GM23338 (cell line): ENCODE measurements around the gene ANTXR2. TPM values are rescaled to one million over a fixed set of nuclear protein-coding genes. Genes with fewer than 3 reads are reported as not detected.

ENCODE experiments used
- ATAC-seq: fragments of 200-7000 bp; cut with Tn5 transposase; 3 replicates; pipeline ENCODE4 v1.9.1; 2020
- DNase-seq: peaks from one replicate; pipeline ENCODE4 v3.0.0-alpha.2; 2015; ENCODE audit warnings: low spot score
- H2AFZ ChIP-seq: fragments of 200-600 bp; sonication (generic); 2 replicates; pipeline ENCODE4 v1.8.0; 2016; ENCODE audit warnings: antibody characterized with exemption, mild to moderate bottlenecking, moderate library complexity
- H3F3A ChIP-seq: fragments of 200-600 bp; sonication (generic); replicated peaks from 2 replicates; pipeline ENCODE4 v1.8.0; 2017; ENCODE audit warnings: antibody characterized with exemption, mixed run types, low read depth
- H3K27ac ChIP-seq: fragments of 200-600 bp; sonication (generic); 2 replicates; pipeline ENCODE4 v1.6.1; 2016; ENCODE audit warnings: low read depth
- H3K27me3 ChIP-seq: fragments of 200-600 bp; sonication (generic); 2 replicates; pipeline ENCODE4 v1.8.0; 2016; ENCODE audit warnings: mild to moderate bottlenecking, mixed run types, moderate library complexity; ENCODE audit not compliant: insufficient read depth
- H3K36me3 ChIP-seq: fragments of 200-600 bp; sonication (generic); 2 replicates; pipeline ENCODE4 v1.8.0; 2016; ENCODE audit warnings: mild to moderate bottlenecking; ENCODE audit not compliant: insufficient read depth
- H3K4me1 ChIP-seq: fragments of 200-600 bp; sonication (generic); 2 replicates; pipeline ENCODE4 v1.8.0; 2016; ENCODE audit warnings: mild to moderate bottlenecking, moderate library complexity; ENCODE audit not compliant: insufficient read depth
- H3K4me2 ChIP-seq: fragments of 200-600 bp; sonication (generic); 2 replicates; pipeline ENCODE4 v1.7.1; 2017; ENCODE audit warnings: mixed run types
- H3K4me3 ChIP-seq: fragments of 200-600 bp; sonication (generic); 2 replicates; pipeline ENCODE4 v1.6.1; 2016; ENCODE audit warnings: mixed run types
- H3K79me2 ChIP-seq: fragments of 200-600 bp; sonication (generic); replicated peaks from 2 replicates; pipeline ENCODE4 v1.8.0; 2017; ENCODE audit warnings: mild to moderate bottlenecking; ENCODE audit not compliant: insufficient read depth
- H3K9me2 ChIP-seq: fragments of 200-600 bp; sonication (generic); 2 replicates; pipeline ENCODE4 v1.8.0; 2017; ENCODE audit not compliant: insufficient read depth
- H4K20me1 ChIP-seq: fragments of 200-600 bp; sonication (generic); replicated peaks from 2 replicates; pipeline ENCODE4 v1.8.0; 2017; ENCODE audit warnings: mild to moderate bottlenecking; ENCODE audit not compliant: insufficient read depth
- H3K27ac Mint-ChIP-seq: 2 replicates; pipeline ENCODE4 v1.8.0; 2020; ENCODE audit warnings: inconsistent platforms, mild to moderate bottlenecking, moderate library complexity, mixed read lengths
- H3K27me3 Mint-ChIP-seq: 3 replicates; pipeline ENCODE4 v1.8.0; 2022; ENCODE audit warnings: low read depth, mild to moderate bottlenecking, moderate library complexity, mixed read lengths, inconsistent platforms; ENCODE audit not compliant: insufficient read depth, poor library complexity
- H3K36me3 Mint-ChIP-seq: 3 replicates; pipeline ENCODE4 v1.8.0; 2021; ENCODE audit warnings: low read depth, mild to moderate bottlenecking, inconsistent platforms, moderate library complexity, mixed read lengths
- H3K4me1 Mint-ChIP-seq: 3 replicates; pipeline ENCODE4 v1.8.0; 2020; ENCODE audit warnings: mild to moderate bottlenecking, inconsistent platforms, mixed read lengths
- H3K4me3 Mint-ChIP-seq: 3 replicates; pipeline ENCODE4 v1.8.0; 2021; ENCODE audit warnings: moderate library complexity, mild to moderate bottlenecking, inconsistent platforms, mixed read lengths
- H3K9me3 Mint-ChIP-seq: 3 replicates; pipeline ENCODE4 v1.8.0; 2020; ENCODE audit warnings: moderate library complexity, mild to moderate bottlenecking, inconsistent platforms, mixed read lengths
- CREB1 ChIP-seq: fragments of 250-450 bp; sonication (Bioruptor Pico); IDR thresholded peaks from 2 replicates; pipeline ENCODE4 v1.5.0; 2020; ENCODE audit warnings: low read depth, mild to moderate bottlenecking, moderate library complexity
- EZH2 ChIP-seq: fragments of 200-600 bp; sonication (generic); IDR thresholded peaks from one replicate; pipeline ENCODE4 v1.8.0; 2017; ENCODE audit warnings: antibody characterized with exemption, mild to moderate bottlenecking, low read depth; ENCODE audit not compliant: unreplicated experiment
- EZH2phosphoT487 ChIP-seq: fragments of 200-600 bp; sonication (generic); IDR thresholded peaks from one replicate; pipeline ENCODE4 v1.8.1; 2018; ENCODE audit warnings: antibody characterized with exemption; ENCODE audit not compliant: unreplicated experiment
- NANOG ChIP-seq: IDR thresholded peaks from 2 replicates; pipeline ENCODE4 v1.6.1; 2016; ENCODE audit warnings: antibody characterized with exemption, borderline replicate concordance
- POLR2AphosphoS5 ChIP-seq: IDR thresholded peaks from 2 replicates; pipeline ENCODE4 v1.6.1; 2016; ENCODE audit warnings: antibody characterized with exemption, low read depth
- STAT1 ChIP-seq: IDR thresholded peaks from one replicate; pipeline ENCODE4 v1.6.1; 2016; ENCODE audit warnings: antibody characterized with exemption; ENCODE audit not compliant: unreplicated experiment
- ZNF114 ChIP-seq: fragments of 250-450 bp; sonication (Bioruptor Pico); IDR thresholded peaks from 2 replicates; pipeline ENCODE4 v1.5.0; 2020; ENCODE audit warnings: mild to moderate bottlenecking, moderate library complexity
- ZNF331 ChIP-seq: fragments of 250-450 bp; sonication (Bioruptor Pico); IDR thresholded peaks from 2 replicates; pipeline ENCODE4 v1.5.0; 2020; ENCODE audit warnings: low read depth, mild to moderate bottlenecking, moderate library complexity
- polyA plus RNA-seq: library from polyadenylated mRNA; unstranded; fragments of >200 nt; fragmentation: Nextera tagmentation; extraction: Ambion mirVana; gene quantifications from 2 replicates; pipeline ENCODE4 v1.2.1, GENCODE V29; 2016
- total RNA-seq: library from RNA; depleted of rRNA; stranded (reverse); fragments of >200 nt; shearing (Covaris generic); gene quantifications from 2 replicates; pipeline ENCODE4 v1.2.3, GENCODE V29; 2014
- TF ChIP-seq, protein P1 (sequence below): IDR thresholded peaks from 2 replicates; pipeline ENCODE4 v1.6.1; 2016; ENCODE audit warnings: antibody characterized with exemption
- TF ChIP-seq, protein P2 (sequence below), 2 experiments: fragments of 200-600 bp in 1 of 2; sonication (generic) in 1 of 2; conservative IDR thresholded peaks; 2 replicates each; pipeline versions ENCODE4 v1.5.1 to v1.6.1; 2016 to 2017; ENCODE audit warnings: antibody characterized with exemption in 2 of 2, low read depth in 2 of 2, mild to moderate bottlenecking in 2 of 2, moderate library complexity in 1 of 2
- TF ChIP-seq, protein P3 (sequence below): fragments of 250-450 bp; sonication (Bioruptor Pico); IDR thresholded peaks from 2 replicates; pipeline ENCODE4 v1.5.0; 2020; ENCODE audit warnings: mild to moderate bottlenecking, moderate library complexity

The ANTXR2 gene
- total and polyA plus RNA-seq, 2 experiments from 2014 or later = 2.0 to 5.3 TPM

DNA sequence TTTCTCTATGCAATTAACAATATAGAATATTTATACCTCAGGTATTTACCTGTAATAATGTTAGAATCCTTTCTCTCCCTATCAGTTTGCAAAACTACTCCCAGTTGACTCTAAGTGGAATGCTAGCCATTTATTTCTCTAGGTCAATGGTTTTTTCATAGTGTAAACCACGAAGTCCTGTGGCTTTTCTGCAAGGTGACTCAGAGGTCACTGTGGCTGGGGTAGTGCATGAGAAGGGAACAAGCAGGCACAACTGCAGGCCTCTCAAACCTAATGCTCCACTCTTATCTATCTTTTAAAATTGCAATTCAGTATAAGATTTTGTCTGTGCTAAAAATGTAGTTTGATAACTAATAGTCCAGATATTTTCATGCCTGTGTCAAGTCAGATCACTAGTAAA, 159.4 kb downstream of the ANTXR2 start:
- Histone ChIP-seq H3K27ac (no peak overlapping the region), H3K9me2 (no peaks in the 10 kb centered on the region), H3K27me3 (no peaks in the 10 kb centered on the region), H3K36me3 (no peaks in the 10 kb centered on the region), H3K4me3 (no peak overlapping the region), H3K4me2 (no peak overlapping the region), H3F3A (no peaks in the 10 kb centered on the region), H2AFZ (no peak overlapping the region), H3K79me2 (no peaks in the 10 kb centered on the region), H4K20me1 (no peaks in the 10 kb centered on the region), H3K4me1 (no peaks in the 10 kb centered on the region)
- Mint-ChIP-seq H3K4me3 (no peak overlapping the region), H3K27me3 (peaks cover 4% of the 10 kb centered on the region), H3K4me1 (peaks cover 2% of the 10 kb centered on the region; the same call in 2 of the 3 replicates), H3K36me3 (no peaks in the 10 kb centered on the region), H3K9me3 (no peaks in the 10 kb centered on the region), H3K27ac (no peak overlapping the region)
- DNase-seq = no peak
- TF ChIP-seq STAT1 (no peak), EZH2phosphoT487 (no peak), EZH2 (no peak), CREB1 (CRISPR knock-in tag) (no peak), ZNF331 (CRISPR knock-in tag) (no peak)
- no peak for ATAC-seq

DNA sequence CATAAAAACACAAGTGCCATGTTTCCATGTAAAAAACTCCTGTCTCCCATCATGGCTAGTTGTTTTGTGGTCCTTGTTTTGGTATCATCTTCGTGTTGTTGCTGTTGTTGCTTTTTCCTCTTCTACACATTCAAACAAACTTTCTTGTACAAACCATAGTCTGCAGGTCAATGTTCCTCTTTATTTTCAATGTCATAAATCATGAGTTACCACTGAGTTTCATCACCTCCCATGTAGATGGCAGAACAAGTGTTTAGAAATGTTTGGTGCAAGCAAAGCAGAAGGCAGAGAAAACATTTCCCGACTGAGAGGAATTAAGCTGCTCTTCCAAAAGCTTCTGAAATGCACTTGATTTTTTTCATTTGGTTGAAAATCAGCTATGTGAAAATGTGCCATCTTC, 166.0 kb downstream of the ANTXR2 start:
- H3K4me2 ChIP-seq = no peak overlapping the region
- Mint-ChIP-seq H3K9me3 (no peaks in the 10 kb centered on the region), H3K27ac (no peak overlapping the region), H3K4me1 (no peaks in the 10 kb centered on the region), H3K4me3 (no peak overlapping the region), H3K27me3 (no peaks in the 10 kb centered on the region), H3K36me3 (no peaks in the 10 kb centered on the region)
- DNase-seq = no peak
- H3K4me3 ChIP-seq = no peak overlapping the region
- no peaks in the 10 kb centered on the region for H3K9me2 ChIP-seq
- no peaks in the 10 kb centered on the region for H3K36me3 ChIP-seq
- H4K20me1 ChIP-seq = no peaks in the 10 kb centered on the region
- no peaks in the 10 kb centered on the region for H3K79me2 ChIP-seq
- no peaks in the 10 kb centered on the region for H3F3A ChIP-seq
- H3K27ac ChIP-seq = no peak overlapping the region
- no peak for ATAC-seq
- H3K27me3 ChIP-seq = no peaks in the 10 kb centered on the region
- no peaks in the 10 kb centered on the region for H3K4me1 ChIP-seq
- no peak overlapping the region for H2AFZ ChIP-seq
- TF ChIP-seq, protein P1, sequence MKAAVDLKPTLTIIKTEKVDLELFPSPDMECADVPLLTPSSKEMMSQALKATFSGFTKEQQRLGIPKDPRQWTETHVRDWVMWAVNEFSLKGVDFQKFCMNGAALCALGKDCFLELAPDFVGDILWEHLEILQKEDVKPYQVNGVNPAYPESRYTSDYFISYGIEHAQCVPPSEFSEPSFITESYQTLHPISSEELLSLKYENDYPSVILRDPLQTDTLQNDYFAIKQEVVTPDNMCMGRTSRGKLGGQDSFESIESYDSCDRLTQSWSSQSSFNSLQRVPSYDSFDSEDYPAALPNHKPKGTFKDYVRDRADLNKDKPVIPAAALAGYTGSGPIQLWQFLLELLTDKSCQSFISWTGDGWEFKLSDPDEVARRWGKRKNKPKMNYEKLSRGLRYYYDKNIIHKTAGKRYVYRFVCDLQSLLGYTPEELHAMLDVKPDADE = no peak
- TF ChIP-seq STAT1 = no peak
- TF ChIP-seq NANOG = no peak
- no peak for TF ChIP-seq ZNF114
- TF ChIP-seq, protein P2, sequence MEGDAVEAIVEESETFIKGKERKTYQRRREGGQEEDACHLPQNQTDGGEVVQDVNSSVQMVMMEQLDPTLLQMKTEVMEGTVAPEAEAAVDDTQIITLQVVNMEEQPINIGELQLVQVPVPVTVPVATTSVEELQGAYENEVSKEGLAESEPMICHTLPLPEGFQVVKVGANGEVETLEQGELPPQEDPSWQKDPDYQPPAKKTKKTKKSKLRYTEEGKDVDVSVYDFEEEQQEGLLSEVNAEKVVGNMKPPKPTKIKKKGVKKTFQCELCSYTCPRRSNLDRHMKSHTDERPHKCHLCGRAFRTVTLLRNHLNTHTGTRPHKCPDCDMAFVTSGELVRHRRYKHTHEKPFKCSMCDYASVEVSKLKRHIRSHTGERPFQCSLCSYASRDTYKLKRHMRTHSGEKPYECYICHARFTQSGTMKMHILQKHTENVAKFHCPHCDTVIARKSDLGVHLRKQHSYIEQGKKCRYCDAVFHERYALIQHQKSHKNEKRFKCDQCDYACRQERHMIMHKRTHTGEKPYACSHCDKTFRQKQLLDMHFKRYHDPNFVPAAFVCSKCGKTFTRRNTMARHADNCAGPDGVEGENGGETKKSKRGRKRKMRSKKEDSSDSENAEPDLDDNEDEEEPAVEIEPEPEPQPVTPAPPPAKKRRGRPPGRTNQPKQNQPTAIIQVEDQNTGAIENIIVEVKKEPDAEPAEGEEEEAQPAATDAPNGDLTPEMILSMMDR (conservative IDR thresholded peaks at IDR 0.05; ENCODE audit: low read depth in 2 of 2) = no peak
- TF ChIP-seq, protein P3, sequence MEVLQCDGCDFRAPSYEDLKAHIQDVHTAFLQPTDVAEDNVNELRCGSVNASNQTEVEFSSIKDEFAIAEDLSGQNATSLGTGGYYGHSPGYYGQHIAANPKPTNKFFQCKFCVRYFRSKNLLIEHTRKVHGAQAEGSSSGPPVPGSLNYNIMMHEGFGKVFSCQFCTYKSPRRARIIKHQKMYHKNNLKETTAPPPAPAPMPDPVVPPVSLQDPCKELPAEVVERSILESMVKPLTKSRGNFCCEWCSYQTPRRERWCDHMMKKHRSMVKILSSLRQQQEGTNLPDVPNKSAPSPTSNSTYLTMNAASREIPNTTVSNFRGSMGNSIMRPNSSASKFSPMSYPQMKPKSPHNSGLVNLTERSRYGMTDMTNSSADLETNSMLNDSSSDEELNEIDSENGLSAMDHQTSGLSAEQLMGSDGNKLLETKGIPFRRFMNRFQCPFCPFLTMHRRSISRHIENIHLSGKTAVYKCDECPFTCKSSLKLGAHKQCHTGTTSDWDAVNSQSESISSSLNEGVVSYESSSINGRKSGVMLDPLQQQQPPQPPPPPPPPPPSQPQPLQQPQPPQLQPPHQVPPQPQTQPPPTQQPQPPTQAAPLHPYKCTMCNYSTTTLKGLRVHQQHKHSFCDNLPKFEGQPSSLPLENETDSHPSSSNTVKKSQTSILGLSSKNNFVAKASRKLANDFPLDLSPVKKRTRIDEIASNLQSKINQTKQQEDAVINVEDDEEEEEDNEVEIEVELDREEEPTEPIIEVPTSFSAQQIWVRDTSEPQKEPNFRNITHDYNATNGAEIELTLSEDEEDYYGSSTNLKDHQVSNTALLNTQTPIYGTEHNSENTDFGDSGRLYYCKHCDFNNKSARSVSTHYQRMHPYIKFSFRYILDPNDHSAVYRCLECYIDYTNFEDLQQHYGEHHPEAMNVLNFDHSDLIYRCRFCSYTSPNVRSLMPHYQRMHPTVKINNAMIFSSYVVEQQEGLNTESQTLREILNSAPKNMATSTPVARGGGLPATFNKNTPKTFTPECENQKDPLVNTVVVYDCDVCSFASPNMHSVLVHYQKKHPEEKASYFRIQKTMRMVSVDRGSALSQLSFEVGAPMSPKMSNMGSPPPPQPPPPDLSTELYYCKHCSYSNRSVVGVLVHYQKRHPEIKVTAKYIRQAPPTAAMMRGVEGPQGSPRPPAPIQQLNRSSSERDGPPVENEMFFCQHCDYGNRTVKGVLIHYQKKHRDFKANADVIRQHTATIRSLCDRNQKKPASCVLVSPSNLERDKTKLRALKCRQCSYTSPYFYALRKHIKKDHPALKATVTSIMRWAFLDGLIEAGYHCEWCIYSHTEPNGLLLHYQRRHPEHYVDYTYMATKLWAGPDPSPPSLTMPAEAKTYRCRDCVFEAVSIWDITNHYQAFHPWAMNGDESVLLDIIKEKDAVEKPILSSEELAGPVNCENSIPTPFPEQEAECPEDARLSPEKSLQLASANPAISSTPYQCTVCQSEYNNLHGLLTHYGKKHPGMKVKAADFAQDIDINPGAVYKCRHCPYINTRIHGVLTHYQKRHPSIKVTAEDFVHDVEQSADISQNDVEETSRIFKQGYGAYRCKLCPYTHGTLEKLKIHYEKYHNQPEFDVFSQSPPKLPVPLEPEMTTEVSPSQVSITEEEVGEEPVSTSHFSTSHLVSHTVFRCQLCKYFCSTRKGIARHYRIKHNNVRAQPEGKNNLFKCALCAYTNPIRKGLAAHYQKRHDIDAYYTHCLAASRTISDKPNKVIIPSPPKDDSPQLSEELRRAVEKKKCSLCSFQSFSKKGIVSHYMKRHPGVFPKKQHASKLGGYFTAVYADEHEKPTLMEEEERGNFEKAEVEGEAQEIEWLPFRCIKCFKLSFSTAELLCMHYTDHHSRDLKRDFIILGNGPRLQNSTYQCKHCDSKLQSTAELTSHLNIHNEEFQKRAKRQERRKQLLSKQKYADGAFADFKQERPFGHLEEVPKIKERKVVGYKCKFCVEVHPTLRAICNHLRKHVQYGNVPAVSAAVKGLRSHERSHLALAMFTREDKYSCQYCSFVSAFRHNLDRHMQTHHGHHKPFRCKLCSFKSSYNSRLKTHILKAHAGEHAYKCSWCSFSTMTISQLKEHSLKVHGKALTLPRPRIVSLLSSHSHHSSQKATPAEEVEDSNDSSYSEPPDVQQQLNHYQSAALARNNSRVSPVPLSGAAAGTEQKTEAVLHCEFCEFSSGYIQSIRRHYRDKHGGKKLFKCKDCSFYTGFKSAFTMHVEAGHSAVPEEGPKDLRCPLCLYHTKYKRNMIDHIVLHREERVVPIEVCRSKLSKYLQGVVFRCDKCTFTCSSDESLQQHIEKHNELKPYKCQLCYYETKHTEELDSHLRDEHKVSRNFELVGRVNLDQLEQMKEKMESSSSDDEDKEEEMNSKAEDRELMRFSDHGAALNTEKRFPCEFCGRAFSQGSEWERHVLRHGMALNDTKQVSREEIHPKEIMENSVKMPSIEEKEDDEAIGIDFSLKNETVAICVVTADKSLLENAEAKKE (CRISPR knock-in tag) = no peak
- no peak for TF ChIP-seq EZH2phosphoT487
- no peak for TF ChIP-seq ZNF331 (CRISPR knock-in tag)
- no peak for TF ChIP-seq EZH2
- no peak for TF ChIP-seq POLR2AphosphoS5
